GM19324 (cell line): ENCODE results near the gene CADM1.

Experiments used
- ATAC-seq: cut with Tn5 transposase; IDR thresholded peaks from one replicate; pipeline ENCODE4 v1.9.1; 2021; ENCODE audit warnings: mild to moderate bottlenecking, moderate library complexity; ENCODE audit not compliant: unreplicated experiment, low FRiP score

The CADM1 gene

DNA sequence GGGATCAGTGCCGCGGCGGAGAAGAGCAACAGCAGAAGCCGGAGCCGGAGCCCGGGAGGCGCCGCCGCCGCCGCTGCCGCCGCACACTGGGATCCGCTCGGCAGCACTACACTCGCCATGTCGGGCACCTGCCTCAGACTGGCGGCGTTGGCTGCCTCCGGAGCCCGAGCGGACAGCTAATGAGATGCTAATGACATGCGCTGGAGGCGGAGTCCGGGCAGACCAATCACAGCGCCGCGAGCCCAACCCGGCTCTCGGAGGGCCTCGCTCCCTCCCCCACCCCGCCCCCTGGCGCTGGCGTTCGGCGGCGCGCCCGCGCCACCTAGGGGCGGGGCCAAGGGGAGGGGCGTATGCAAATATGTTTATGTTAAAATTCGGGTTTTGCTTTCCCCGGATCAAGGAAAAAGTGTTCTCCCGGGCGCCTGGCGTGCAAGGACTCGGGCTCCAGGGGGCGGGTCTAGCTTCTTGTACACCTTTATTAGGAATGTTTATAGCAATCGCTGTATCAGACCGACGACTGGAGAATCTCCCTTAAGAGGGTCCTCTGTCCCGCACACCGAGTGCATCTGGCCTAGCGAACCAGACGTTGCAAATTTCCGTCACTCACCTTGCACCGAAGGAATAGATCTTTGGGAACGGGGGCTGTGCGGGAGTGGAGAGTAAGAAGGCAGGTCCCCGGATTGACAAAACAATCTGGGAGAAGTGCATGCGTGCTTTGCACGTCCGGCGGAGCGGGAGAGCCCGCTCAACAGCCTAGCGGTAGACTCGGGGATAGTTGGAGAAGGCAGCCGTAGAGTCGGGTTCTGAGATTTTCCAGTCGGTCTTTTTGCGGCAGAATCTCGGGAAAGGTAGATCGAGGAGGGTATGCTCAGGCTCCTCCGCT, at the start of gene CADM1:
TSS of gene CADM1 (minus strand) at position 140 of the 883 bp plus-strand sequence.
- ATAC-seq: peak; percentile 87

DNA sequence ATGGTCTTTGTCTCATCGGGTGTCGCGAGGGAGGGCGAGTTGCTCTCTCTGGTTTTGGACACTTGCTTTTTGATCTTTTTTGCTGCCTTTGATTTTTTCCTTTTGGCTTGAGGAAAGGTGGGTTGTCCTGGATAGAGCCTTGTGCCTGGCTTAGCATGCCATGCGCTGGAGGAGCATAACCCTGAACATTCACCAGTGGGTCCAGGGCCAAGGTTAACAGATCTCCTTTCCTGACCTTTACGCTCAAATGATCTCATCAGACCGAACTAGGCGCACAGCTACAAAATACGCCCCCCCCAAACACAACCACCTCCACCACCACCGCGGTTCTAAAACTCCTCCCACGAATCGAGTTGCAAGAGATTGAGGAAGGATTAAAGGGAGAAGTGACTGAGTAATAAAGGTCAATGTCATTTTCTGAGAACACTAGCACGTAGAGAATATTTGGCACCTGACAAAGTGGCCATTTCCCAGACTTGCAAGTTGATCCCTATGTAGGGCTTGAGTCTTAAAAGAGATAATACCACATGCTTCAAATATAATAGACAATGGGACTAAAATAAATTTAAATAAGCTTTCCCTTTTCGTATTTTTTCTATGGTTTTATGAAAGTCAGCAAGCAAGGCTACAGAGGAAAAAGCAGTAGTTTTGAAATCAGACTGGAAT, 48.7 kb upstream of the CADM1 start:
- no peak for ATAC-seq

GRCh38 chr11:115552151-115552772, 48.0 kb upstream of the CADM1 start:
- no peak for ATAC-seq

GRCh38 chr11:115550291-115551059, 46.3 kb upstream of the CADM1 start:
- no peak for ATAC-seq

DNA sequence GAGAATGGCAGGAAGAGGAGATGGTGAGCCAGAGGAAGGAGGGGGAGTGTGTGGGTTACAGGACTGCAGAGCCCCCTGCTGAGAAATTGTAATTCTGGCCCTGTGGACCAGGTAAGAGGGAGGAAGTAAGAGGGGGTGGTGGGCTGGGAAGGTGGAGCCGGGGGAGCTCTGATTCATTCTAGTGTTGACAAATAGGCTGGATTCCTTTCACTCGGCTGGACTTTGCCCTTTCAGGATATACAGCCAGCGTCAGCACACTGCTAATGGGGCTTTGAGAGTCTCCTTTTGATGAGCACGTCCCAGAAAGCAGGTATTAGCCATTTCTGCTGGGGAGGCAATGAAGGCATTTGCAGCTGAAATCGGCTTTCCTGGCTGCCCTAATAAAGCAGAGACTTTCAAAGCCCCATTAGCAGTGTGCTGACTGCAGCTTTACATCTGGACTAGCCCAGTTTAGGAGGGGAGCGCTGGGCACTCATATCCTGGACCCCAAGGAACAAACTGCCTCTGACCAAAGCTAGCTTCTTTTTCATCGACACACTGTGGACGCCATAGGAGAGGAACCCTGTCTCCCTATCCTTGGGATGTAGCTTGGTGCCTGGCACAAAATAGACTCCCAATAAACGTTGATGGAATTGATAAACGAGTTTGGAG, 44.8 kb upstream of the CADM1 start:
- no peak for ATAC-seq

DNA sequence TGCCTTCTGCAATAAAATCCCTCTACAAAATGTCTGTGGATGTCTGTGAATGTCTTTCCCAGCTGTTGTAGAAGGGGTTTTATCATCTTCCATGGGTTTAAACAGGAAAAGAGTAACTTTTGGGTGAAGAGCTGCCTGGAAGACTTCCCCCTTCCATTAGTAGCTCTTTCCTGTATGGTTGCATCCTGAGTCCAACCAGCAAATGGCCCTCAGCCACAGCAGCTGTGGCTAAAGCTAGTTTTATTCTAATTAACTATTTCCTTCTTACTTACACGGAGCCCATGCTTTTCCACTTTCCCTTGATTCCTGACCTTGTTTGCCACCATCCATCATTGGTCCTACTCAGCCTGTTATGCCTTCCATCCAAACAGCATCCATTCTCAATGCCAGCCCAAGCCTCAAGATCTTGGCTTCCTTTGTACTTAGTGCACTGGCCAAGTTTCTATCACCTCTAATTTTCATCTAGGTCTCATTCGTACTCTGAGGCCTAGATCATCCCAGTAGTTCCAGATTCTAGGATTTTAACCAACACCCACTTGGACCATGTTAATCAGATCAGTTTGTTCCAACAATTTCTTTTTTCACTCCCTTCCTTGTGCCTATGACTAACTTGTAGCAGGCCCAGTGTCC, 41.5 kb upstream of the CADM1 start:
- ATAC-seq: no peak

DNA sequence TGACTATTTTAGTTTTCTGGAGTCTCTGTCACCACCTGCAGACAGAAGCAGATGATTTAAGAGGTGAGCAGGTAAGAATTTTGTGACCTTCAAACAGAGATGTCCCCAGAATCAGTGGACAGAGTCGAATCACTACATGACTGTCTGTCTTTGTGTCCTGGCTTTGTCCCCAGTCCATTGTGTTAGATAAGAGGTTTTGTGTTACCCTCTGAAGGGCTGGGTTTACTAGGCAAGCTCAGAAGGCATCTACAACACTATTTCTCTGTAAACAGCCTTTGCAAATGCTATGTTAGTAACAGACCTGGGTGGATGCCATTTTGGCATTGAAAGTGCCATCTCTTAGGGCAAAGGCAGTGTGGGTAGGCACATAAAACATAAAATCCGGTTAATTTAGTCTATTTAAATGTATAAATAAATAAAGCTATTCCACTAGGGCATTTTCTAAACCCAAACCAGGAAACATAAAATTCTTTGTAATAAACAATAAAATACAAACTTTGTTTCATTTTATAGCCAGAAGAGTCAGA, 40.3 kb upstream of the CADM1 start:
- no peak for ATAC-seq

DNA sequence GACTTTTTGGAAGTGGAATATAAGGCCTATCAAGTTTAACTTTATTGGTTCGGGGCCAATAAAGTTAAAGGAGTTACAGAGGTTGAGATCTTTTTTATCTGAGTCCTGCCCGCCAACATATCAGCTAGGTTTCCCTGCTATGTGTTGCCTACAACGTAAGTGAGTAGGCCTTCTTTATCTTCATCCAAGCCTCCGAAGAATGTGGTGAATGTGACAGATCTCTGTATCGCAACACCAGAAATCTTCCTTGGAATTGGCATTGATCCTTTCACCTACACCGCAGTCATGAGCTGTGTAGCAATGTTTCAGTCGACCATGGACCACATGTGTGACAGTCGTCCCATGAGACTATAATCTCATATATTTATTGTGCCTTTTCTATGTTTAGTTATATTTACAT, 37.3 kb upstream of the CADM1 start:
- no peak for ATAC-seq

GRCh38 chr11:115539844-115540243, 35.6 kb upstream of the CADM1 start:
- ATAC-seq: no peak

DNA sequence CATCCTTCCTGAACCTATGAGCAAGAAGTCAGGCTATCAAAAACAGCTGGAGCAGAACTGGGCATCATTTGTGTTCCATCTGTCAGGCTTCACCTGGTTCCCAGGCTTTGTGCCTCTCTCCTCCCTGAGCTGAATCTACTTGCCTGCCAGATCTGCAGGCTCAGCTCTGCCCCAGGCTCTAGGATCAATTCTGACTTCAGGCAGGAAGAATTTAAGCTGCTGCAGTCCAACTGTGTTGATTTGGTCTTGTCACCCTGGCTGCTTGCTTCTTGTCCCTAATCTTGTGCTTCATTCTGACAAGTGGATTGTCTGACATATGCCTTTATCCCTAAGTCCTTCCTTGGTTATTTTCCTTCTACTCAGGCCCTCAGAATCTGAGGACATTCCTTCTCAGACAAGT, 31.6 kb upstream of the CADM1 start:
- no peak for ATAC-seq

- ATAC-seq: no peak
These were observed 26.5 kb upstream of the CADM1 start for GRCh38 chr11:115530752-115531151.

GRCh38 chr11:115528225-115528624, 24.0 kb upstream of the CADM1 start:
- no peak for ATAC-seq

- ATAC-seq: no peak
These were observed 23.4 kb upstream of the CADM1 start for GRCh38 chr11:115527534-115528125.

DNA sequence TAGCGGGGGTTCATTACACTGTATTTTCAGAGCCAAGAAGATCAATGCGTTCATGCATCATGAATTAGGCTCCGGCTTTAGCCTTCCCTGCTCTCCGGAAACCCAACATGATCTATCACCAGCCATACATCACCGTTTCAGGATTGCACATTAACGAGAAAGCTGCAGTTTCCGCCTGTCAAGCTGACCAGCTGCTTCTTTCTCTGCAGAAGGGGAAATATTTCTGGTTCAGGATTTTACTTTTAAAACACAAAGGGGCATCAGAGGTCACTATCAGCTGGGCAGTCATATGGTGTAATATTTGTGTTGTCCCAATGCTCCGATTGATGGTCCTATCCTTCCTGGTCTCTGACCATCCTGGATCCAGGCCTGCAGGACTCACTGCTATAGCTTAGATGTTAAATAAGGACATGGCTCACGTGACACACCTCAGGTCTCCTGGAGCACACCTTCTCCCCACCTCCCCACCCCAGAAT, 21.4 kb upstream of the CADM1 start:
- ATAC-seq: no peak

GRCh38 chr11:115524572-115524971, 20.4 kb upstream of the CADM1 start:
- no peak for ATAC-seq

- no peak for ATAC-seq
These were observed 19.6 kb upstream of the CADM1 start for GRCh38 chr11:115523727-115524399.

DNA sequence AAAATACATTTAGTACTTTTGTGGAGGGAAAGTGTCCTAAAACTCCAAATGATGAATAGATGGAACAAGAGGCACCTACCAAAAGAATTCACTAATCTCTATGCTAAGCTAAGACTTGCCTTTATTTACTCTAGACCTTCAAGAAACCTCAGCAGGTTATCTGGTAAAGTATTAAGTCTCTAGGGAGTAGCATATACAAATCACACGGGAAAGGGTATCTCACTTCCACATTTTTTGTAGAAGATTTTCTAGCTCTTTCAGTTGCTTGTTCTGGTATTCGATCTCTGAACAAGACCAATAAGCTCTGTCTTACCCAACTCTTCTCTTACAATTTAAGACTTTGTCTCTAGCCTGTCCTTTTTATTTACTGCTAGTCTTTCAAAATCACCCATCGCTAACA, 18.1 kb upstream of the CADM1 start:
- ATAC-seq: no peak

DNA sequence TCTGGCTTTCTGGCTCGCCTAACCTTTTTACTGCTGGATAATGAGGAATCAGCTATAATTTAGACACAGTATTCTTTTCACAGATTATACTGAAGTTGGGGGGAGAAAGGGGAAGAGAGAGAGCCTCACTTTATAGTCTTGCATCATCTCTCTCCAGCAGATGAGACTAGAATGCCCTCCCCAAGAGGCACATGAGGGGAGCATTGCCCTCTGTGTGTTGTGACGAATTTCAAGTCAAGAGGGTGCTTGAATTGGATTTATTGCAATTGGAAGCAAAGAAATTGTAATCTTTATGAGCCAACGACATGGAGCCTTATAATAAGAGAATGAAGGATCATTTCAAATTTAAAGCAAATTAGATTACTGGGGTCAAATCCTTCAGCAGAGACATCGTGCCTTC, 17.6 kb upstream of the CADM1 start:
- no peak for ATAC-seq
